ENCODE results near the gene DNAH3. TPM values are rescaled to one million over a fixed set of nuclear protein-coding genes. Genes with fewer than 3 reads are reported as not detected.

The DNAH3 gene
- total RNA-seq, 1 experiment from 2014 or later: 0.24 TPM

DNA sequence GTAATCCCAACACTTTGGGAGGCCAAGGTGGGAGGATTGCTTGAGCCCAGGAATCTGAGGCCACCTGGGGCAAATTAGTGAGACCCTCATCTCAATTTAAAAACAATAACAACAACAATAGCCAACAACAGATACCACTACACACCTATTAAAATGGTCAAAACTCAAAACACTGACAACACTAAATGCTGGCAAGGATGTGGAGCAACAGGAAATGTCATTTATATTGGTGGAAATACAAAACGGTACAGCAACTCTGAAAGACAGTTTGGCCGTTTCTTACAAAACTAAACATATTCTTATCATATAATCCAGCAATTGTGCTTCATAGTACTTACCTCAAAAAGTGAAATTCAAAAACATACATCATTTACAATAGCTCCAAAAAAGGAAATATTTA lies 57.7 kb downstream of the DNAH3 start:
- no peak overlapping the region for H2BK15ac ChIP-seq (ENCODE audit: low read depth, low read length)
- no peak overlapping the region for H2BK120ac ChIP-seq (ENCODE audit: low read depth, low read length, poor library complexity, severe bottlenecking)
- H3K4ac ChIP-seq (ENCODE audit: low read depth, low read length): no peak overlapping the region
- no peak overlapping the region for H3T11ph ChIP-seq (ENCODE audit: low read length)
- H4K91ac ChIP-seq (ENCODE audit: insufficient read length, low read depth, low read length): no peak overlapping the region
- no peak overlapping the region for H3K23ac ChIP-seq (ENCODE audit: insufficient read length, low read depth, low read length)
- H3K23me2 ChIP-seq (ENCODE audit: insufficient read length, low read depth, low read length, poor library complexity, severe bottlenecking): no peaks in the 10 kb centered on the region
- no peaks in the 10 kb centered on the region for H3K79me1 ChIP-seq (ENCODE audit: insufficient read depth, low read depth, low read length, poor library complexity, severe bottlenecking)
- Mint-ChIP-seq H3K27ac (no peak overlapping the region), H3K4me1 (peaks cover 3 to 7% of the 10 kb centered on the region in 2 experiments; a peak in 2 of 4 replicates), H3K27me3 (ENCODE audit: low read depth) (no peaks in the 10 kb centered on the region; the same call in none of the 2 replicates), H3K36me3 (ENCODE audit: insufficient read depth in 1 of 3, low read depth in 3 of 3) (peaks cover 0 to 3% (median 2%) of the 10 kb centered on the region in 3 experiments; a peak in 3 of 7 replicates), H3K4me3 (no peak overlapping the region), H3K9me3 (peaks cover 3 to 13% of the 10 kb centered on the region in 2 experiments; a peak in 3 of 5 replicates)
- no peaks in the 10 kb centered on the region for H3K79me2 ChIP-seq (ENCODE audit: insufficient read depth, low read length)
- WGBS (ENCODE audit: extremely low coverage, insufficient read length, low lambda C conversion rate): no CpG with 5 or more reads among the region's 2 CpGs
- no peak overlapping the region for H4K8ac ChIP-seq (replicated peaks; ENCODE audit: insufficient read length, low read depth, low read length)
- H2BK12ac ChIP-seq (ENCODE audit: insufficient read length, low read depth, low read length): no peak overlapping the region
- no peak overlapping the region for H3K9ac ChIP-seq (ENCODE audit: extremely low read depth, insufficient read length, low read length)
- H3K18ac ChIP-seq (ENCODE audit: insufficient read length, low read depth, low read length): no peak overlapping the region
- H3K4me2 ChIP-seq (ENCODE audit: insufficient read depth, insufficient read length, low read length): no peak overlapping the region
- no peak overlapping the region for H2AK5ac ChIP-seq (ENCODE audit: insufficient read length, low read length)
- H3K14ac ChIP-seq (ENCODE audit: insufficient read depth, low read length): no peak overlapping the region
- no peaks in the 10 kb centered on the region for H3K27me3 ChIP-seq (ENCODE audit: insufficient read depth, low read length)
- H3K4me1 ChIP-seq (ENCODE audit: insufficient read depth, low read length): no peaks in the 10 kb centered on the region
- H3K9me3 ChIP-seq (ENCODE audit: control insufficient read depth, low read depth, low read length): no peaks in the 10 kb centered on the region
- no peak overlapping the region for H3K56ac ChIP-seq (ENCODE audit: insufficient read length, low read depth, low read length)
- no peak overlapping the region for H2BK20ac ChIP-seq (ENCODE audit: low read depth, low read length, poor library complexity, severe bottlenecking)
- TF ChIP-seq, protein P1, sequence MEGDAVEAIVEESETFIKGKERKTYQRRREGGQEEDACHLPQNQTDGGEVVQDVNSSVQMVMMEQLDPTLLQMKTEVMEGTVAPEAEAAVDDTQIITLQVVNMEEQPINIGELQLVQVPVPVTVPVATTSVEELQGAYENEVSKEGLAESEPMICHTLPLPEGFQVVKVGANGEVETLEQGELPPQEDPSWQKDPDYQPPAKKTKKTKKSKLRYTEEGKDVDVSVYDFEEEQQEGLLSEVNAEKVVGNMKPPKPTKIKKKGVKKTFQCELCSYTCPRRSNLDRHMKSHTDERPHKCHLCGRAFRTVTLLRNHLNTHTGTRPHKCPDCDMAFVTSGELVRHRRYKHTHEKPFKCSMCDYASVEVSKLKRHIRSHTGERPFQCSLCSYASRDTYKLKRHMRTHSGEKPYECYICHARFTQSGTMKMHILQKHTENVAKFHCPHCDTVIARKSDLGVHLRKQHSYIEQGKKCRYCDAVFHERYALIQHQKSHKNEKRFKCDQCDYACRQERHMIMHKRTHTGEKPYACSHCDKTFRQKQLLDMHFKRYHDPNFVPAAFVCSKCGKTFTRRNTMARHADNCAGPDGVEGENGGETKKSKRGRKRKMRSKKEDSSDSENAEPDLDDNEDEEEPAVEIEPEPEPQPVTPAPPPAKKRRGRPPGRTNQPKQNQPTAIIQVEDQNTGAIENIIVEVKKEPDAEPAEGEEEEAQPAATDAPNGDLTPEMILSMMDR (conservative IDR thresholded peaks at IDR 0.05): no peak
- H4K5ac ChIP-seq (ENCODE audit: insufficient read length, low read depth, low read length): no peak overlapping the region
- H4K20me1 ChIP-seq (ENCODE audit: control insufficient read depth, insufficient read depth, insufficient read length): no peaks in the 10 kb centered on the region
- H2AFZ ChIP-seq (ENCODE audit: low read length): no peak overlapping the region
- no peak overlapping the region for H2BK5ac ChIP-seq (ENCODE audit: insufficient read length, low read length)
- no peak overlapping the region for H3K27ac ChIP-seq (ENCODE audit: insufficient read length, low read depth, low read length)
- no peak for DNase-seq

Data from H9 (cell line).